Measurements from ENCODE around the gene TRIM21. TPM values are rescaled to one million over a fixed set of nuclear protein-coding genes. Genes with fewer than 3 reads are reported as not detected.
A peak's percentile ranks its signal among the peaks of the same experiment; 100 is the strongest.
"Not testable (repeated sequence)": the region's sequence is repeated elsewhere in the genome, so short reads cannot be mapped to it uniquely, and the experiment has no call there.

Gene TRIM21
- polyA plus RNA-seq = 10 to 100 TPM; 10.4 to 10.6 TPM

GRCh38 chr11:4393209-4393857 is at the start of gene TRIM21:
Gene TRIM21 (minus strand): TSS chr11:4393702. CDS start chr11:4390409, 3,293 bp downstream.
- Histone ChIP-seq H3K36me3 (ENCODE audit: control insufficient read depth in 2 of 2, insufficient read depth in 2 of 2, low read length in 1 of 2) (peaks cover 10 to 19% of the 10 kb centered on the region in 2 donors), H3K27ac (ENCODE audit: low read depth in 2 of 2, low read length in 1 of 2) (peak within 1 kb of the TSS; percentile 67 to 88), H3K27me3 (ENCODE audit: control insufficient read depth in 1 of 2, insufficient read depth in 2 of 2, low read length in 2 of 2) (no peaks in the 10 kb centered on the region), H3K9me3 (ENCODE audit: control insufficient read depth in 2 of 2, insufficient read depth in 1 of 2, low read depth in 1 of 2, low read length in 1 of 2) (no peaks in the 10 kb centered on the region), H3K4me3 (ENCODE audit: low read depth in 1 of 2, low read length in 2 of 2) (peak within 1 kb of the TSS; percentile 78 to 98), H3K4me1 (ENCODE audit: control insufficient read depth in 2 of 2, insufficient read depth in 2 of 2, low read length in 1 of 2) (no peaks in the 10 kb centered on the region)
- 0 to 1% methylated on average over 13 of the region's 13 CpGs for WGBS, 2 donors

GRCh38 chr11:4441515-4441914 is 48.0 kb upstream of the TRIM21 start:
- Histone ChIP-seq H3K4me1 (ENCODE audit: control insufficient read depth in 2 of 2, insufficient read depth in 2 of 2, low read length in 1 of 2) (no peaks in the 10 kb centered on the region), H3K36me3 (ENCODE audit: control insufficient read depth in 2 of 2, insufficient read depth in 2 of 2, low read length in 1 of 2) (no peaks in the 10 kb centered on the region), H3K9me3 (ENCODE audit: control insufficient read depth in 2 of 2, insufficient read depth in 1 of 2, low read depth in 1 of 2, low read length in 1 of 2) (no peaks in the 10 kb centered on the region), H3K4me3 (ENCODE audit: low read depth in 1 of 2, low read length in 2 of 2) (no peak overlapping the region), H3K27ac (ENCODE audit: low read depth in 2 of 2, low read length in 1 of 2) (no peak overlapping the region), H3K27me3 (ENCODE audit: control insufficient read depth in 1 of 2, insufficient read depth in 2 of 2, low read length in 2 of 2) (no peaks in the 10 kb centered on the region)
- 91 to 94% methylated on average over 3 of the region's 3 CpGs for WGBS, 2 donors

- H3K27ac ChIP-seq (ENCODE audit: low read depth in 2 of 2, low read length in 1 of 2) = no peak overlapping the region
- no peaks in the 10 kb centered on the region for H3K27me3 ChIP-seq (ENCODE audit: control insufficient read depth in 1 of 2, insufficient read depth in 2 of 2, low read length in 2 of 2)
- H3K36me3 ChIP-seq (ENCODE audit: control insufficient read depth in 2 of 2, insufficient read depth in 2 of 2, low read length in 1 of 2) = no peaks in the 10 kb centered on the region
- H3K4me3 ChIP-seq (ENCODE audit: low read depth in 1 of 2, low read length in 2 of 2) = no peak overlapping the region
- no peaks in the 10 kb centered on the region for H3K9me3 ChIP-seq (ENCODE audit: control insufficient read depth in 2 of 2, insufficient read depth in 1 of 2, low read depth in 1 of 2, low read length in 1 of 2)
- no peaks in the 10 kb centered on the region for H3K4me1 ChIP-seq (ENCODE audit: control insufficient read depth in 2 of 2, insufficient read depth in 2 of 2, low read length in 1 of 2)
- 78 to 85% methylated on average over 1 of the region's 1 CpG for WGBS, 2 donors
These were observed 42.9 kb upstream of the TRIM21 start for GRCh38 chr11:4436411-4436810.

GRCh38 chr11:4433856-4434255 is 40.4 kb upstream of the TRIM21 start:
- H3K36me3 ChIP-seq (ENCODE audit: control insufficient read depth in 2 of 2, insufficient read depth in 2 of 2, low read length in 1 of 2) = no peaks in the 10 kb centered on the region
- no peak overlapping the region for H3K4me3 ChIP-seq (ENCODE audit: low read depth in 1 of 2, low read length in 2 of 2)
- H3K27me3 ChIP-seq (ENCODE audit: control insufficient read depth in 1 of 2, insufficient read depth in 2 of 2, low read length in 2 of 2) = no peaks in the 10 kb centered on the region
- H3K9me3 ChIP-seq (ENCODE audit: control insufficient read depth in 2 of 2, insufficient read depth in 1 of 2, low read depth in 1 of 2, low read length in 1 of 2) = no peaks in the 10 kb centered on the region
- H3K27ac ChIP-seq (ENCODE audit: low read depth in 2 of 2, low read length in 1 of 2) = no peak overlapping the region
- 64 to 68% methylated on average over 2 of the region's 2 CpGs for WGBS, 2 donors
- no peaks in the 10 kb centered on the region for H3K4me1 ChIP-seq (ENCODE audit: control insufficient read depth in 2 of 2, insufficient read depth in 2 of 2, low read length in 1 of 2)

- Histone ChIP-seq H3K36me3 (ENCODE audit: control insufficient read depth in 2 of 2, insufficient read depth in 2 of 2, low read length in 1 of 2) (no peaks in the 10 kb centered on the region), H3K27ac (ENCODE audit: low read depth in 2 of 2, low read length in 1 of 2) (no peak overlapping the region), H3K9me3 (ENCODE audit: control insufficient read depth in 2 of 2, insufficient read depth in 1 of 2, low read depth in 1 of 2, low read length in 1 of 2) (no peaks in the 10 kb centered on the region), H3K4me1 (ENCODE audit: control insufficient read depth in 2 of 2, insufficient read depth in 2 of 2, low read length in 1 of 2) (no peaks in the 10 kb centered on the region), H3K27me3 (ENCODE audit: control insufficient read depth in 1 of 2, insufficient read depth in 2 of 2, low read length in 2 of 2) (no peaks in the 10 kb centered on the region), H3K4me3 (ENCODE audit: low read depth in 1 of 2, low read length in 2 of 2) (no peak overlapping the region)
- 54 to 69% methylated on average over 4 of the region's 4 CpGs for WGBS, 2 donors
These were observed 36.5 kb upstream of the TRIM21 start for GRCh38 chr11:4430051-4430450.

DNA sequence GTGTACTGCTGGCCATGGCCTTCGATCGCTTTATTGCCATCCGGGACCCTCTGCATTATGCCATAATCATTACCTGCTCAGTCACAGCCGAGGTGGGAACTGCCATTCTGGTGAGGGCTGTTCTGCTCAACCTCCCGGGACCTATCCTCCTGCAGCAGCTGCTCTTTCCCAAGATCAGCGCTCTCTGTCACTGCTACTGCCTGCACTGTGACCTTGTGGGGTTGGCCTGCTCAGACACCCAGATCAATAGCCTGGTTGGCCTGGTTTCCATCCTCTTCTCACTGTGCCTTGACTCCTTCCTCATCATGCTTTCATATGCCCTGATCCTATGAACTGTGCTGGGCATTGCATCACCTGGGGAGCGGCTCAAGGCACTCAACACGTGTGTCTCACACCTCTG is 24.9 kb upstream of the TRIM21 start:
- H3K4me3 ChIP-seq (ENCODE audit: low read depth in 1 of 2, low read length in 2 of 2) = no peak overlapping the region
- H3K27ac ChIP-seq (ENCODE audit: low read depth in 2 of 2, low read length in 1 of 2) = no peak overlapping the region
- H3K9me3 ChIP-seq (ENCODE audit: control insufficient read depth in 2 of 2, insufficient read depth in 1 of 2, low read depth in 1 of 2, low read length in 1 of 2) = no peaks in the 10 kb centered on the region
- WGBS, 2 donors = 62 to 78% methylated on average over 8 of the region's 8 CpGs
- H3K27me3 ChIP-seq (ENCODE audit: control insufficient read depth in 1 of 2, insufficient read depth in 2 of 2, low read length in 2 of 2) = no peaks in the 10 kb centered on the region
- H3K4me1 ChIP-seq (ENCODE audit: control insufficient read depth in 2 of 2, insufficient read depth in 2 of 2, low read length in 1 of 2) = no peaks in the 10 kb centered on the region
- no peaks in the 10 kb centered on the region for H3K36me3 ChIP-seq (ENCODE audit: control insufficient read depth in 2 of 2, insufficient read depth in 2 of 2, low read length in 1 of 2)

GRCh38 chr11:4416816-4417215 is 23.3 kb upstream of the TRIM21 start:
- WGBS, 2 donors = 58 to 63% methylated on average over 1 of the region's 1 CpG
- H3K4me3 ChIP-seq (ENCODE audit: low read depth in 1 of 2, low read length in 2 of 2) = no peak overlapping the region
- no peaks in the 10 kb centered on the region for H3K4me1 ChIP-seq (ENCODE audit: control insufficient read depth in 2 of 2, insufficient read depth in 2 of 2, low read length in 1 of 2)
- no peaks in the 10 kb centered on the region for H3K27me3 ChIP-seq (ENCODE audit: control insufficient read depth in 1 of 2, insufficient read depth in 2 of 2, low read length in 2 of 2)
- H3K36me3 ChIP-seq (ENCODE audit: control insufficient read depth in 2 of 2, insufficient read depth in 2 of 2, low read length in 1 of 2) = no peaks in the 10 kb centered on the region
- no peaks in the 10 kb centered on the region for H3K9me3 ChIP-seq (ENCODE audit: control insufficient read depth in 2 of 2, insufficient read depth in 1 of 2, low read depth in 1 of 2, low read length in 1 of 2)
- no peak overlapping the region for H3K27ac ChIP-seq (ENCODE audit: low read depth in 2 of 2, low read length in 1 of 2)

DNA sequence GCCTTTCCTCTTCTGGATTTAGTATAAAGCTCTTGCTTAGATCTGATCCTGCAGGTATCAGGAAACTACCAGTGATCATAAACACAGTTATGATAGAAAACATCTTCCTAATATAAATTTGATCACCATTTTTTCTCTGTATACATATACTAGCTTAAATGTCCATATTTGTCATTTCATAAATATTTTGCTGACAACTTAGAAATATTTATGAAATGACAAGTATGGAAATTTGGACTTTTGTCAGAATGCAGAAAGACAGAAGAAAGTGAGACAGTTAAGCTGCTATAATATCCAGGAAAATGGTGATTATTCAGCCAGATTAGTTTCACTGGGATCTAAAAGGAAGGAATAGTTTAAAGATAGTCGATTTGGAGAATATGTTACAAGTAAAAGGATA is 22.8 kb upstream of the TRIM21 start:
- WGBS, 2 donors = 54 to 60% methylated on average over 1 of the region's 1 CpG
- Histone ChIP-seq H3K4me3 (ENCODE audit: low read depth in 1 of 2, low read length in 2 of 2) (no peak overlapping the region), H3K9me3 (ENCODE audit: control insufficient read depth in 2 of 2, insufficient read depth in 1 of 2, low read depth in 1 of 2, low read length in 1 of 2) (no peaks in the 10 kb centered on the region), H3K27me3 (ENCODE audit: control insufficient read depth in 1 of 2, insufficient read depth in 2 of 2, low read length in 2 of 2) (no peaks in the 10 kb centered on the region), H3K4me1 (ENCODE audit: control insufficient read depth in 2 of 2, insufficient read depth in 2 of 2, low read length in 1 of 2) (no peaks in the 10 kb centered on the region), H3K36me3 (ENCODE audit: control insufficient read depth in 2 of 2, insufficient read depth in 2 of 2, low read length in 1 of 2) (no peaks in the 10 kb centered on the region), H3K27ac (ENCODE audit: low read depth in 2 of 2, low read length in 1 of 2) (no peak overlapping the region)

DNA sequence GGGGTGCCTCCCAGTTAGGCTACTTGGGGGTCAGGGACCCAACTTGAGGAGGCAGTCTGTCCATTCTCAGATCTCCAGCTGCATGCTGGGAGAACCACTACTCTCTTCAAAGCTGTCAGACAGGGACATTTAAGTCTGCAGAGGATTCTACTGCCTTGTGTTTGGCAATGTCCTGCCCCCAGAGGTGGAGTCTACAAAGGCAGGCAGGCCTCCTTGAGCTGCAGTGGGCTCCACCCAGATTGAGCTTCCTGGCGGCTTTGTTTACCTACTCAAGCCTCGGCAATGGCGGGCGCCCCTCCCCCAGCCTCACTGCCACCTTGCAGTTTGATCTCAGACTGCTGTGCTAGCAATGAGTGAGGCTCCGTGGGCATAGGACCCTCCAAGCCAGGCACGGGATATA is 12.7 kb upstream of the TRIM21 start:
- H3K36me3 ChIP-seq (ENCODE audit: control insufficient read depth in 2 of 2, insufficient read depth in 2 of 2, low read length in 1 of 2); H3K27ac ChIP-seq (ENCODE audit: low read depth in 2 of 2, low read length in 1 of 2); H3K4me3 ChIP-seq (ENCODE audit: low read depth in 1 of 2, low read length in 2 of 2); H3K9me3 ChIP-seq (ENCODE audit: control insufficient read depth in 2 of 2, insufficient read depth in 1 of 2, low read depth in 1 of 2, low read length in 1 of 2); H3K27me3 ChIP-seq (ENCODE audit: control insufficient read depth in 1 of 2, insufficient read depth in 2 of 2, low read length in 2 of 2); H3K4me1 ChIP-seq (ENCODE audit: control insufficient read depth in 2 of 2, insufficient read depth in 2 of 2, low read length in 1 of 2): not testable (repeated sequence)
- WGBS, 2 donors = 82 to 87% methylated on average over 5 to 6 of the region's 6 CpGs

DNA sequence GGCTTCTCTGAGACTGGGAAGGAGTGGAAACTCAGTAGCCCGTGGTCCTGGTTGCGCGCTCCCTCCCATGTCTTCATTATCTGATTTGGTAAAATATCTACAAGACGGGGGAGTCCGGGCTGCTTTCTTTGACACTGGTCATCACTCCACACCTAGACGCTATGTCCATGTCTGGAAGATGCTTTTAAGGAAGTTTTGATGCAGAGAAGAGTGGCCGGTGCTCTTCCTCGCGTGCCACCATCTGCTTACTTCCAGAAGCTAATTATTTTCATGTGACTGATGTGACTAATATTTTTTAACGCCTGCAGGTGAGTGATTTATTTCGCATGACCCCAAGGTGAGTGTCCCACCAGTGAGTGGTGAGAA is 339 bp upstream of the TRIM21 start:
- peak overlapping the region in 1 of 2 donors; percentile 98 for H3K4me3 ChIP-seq (ENCODE audit: low read depth in 1 of 2, low read length in 2 of 2)
- H3K36me3 ChIP-seq (ENCODE audit: control insufficient read depth in 2 of 2, insufficient read depth in 2 of 2, low read length in 1 of 2) = peaks cover 7 to 14% of the 10 kb centered on the region in 2 donors
- H3K9me3 ChIP-seq (ENCODE audit: control insufficient read depth in 2 of 2, insufficient read depth in 1 of 2, low read depth in 1 of 2, low read length in 1 of 2) = no peaks in the 10 kb centered on the region
- no peaks in the 10 kb centered on the region for H3K4me1 ChIP-seq (ENCODE audit: control insufficient read depth in 2 of 2, insufficient read depth in 2 of 2, low read length in 1 of 2)
- no peak overlapping the region for H3K27ac ChIP-seq (ENCODE audit: low read depth in 2 of 2, low read length in 1 of 2)
- WGBS, 2 donors = 21 to 28% methylated on average over 11 of the region's 11 CpGs
- H3K27me3 ChIP-seq (ENCODE audit: control insufficient read depth in 1 of 2, insufficient read depth in 2 of 2, low read length in 2 of 2) = no peaks in the 10 kb centered on the region
